GM21528 (cell line): Measurements from ENCODE around the gene FGD5.
"Not testable (repeated sequence)": the region's sequence is repeated elsewhere in the genome, so short reads cannot be mapped to it uniquely, and the experiment has no call there.

Experiments used
- ATAC-seq: cut with Tn5 transposase; IDR thresholded peaks from one replicate; pipeline ENCODE4 v1.9.1; 2021; ENCODE audit warnings: mild to moderate bottlenecking, moderate library complexity; ENCODE audit not compliant: unreplicated experiment, low FRiP score

FGD5 gene

DNA sequence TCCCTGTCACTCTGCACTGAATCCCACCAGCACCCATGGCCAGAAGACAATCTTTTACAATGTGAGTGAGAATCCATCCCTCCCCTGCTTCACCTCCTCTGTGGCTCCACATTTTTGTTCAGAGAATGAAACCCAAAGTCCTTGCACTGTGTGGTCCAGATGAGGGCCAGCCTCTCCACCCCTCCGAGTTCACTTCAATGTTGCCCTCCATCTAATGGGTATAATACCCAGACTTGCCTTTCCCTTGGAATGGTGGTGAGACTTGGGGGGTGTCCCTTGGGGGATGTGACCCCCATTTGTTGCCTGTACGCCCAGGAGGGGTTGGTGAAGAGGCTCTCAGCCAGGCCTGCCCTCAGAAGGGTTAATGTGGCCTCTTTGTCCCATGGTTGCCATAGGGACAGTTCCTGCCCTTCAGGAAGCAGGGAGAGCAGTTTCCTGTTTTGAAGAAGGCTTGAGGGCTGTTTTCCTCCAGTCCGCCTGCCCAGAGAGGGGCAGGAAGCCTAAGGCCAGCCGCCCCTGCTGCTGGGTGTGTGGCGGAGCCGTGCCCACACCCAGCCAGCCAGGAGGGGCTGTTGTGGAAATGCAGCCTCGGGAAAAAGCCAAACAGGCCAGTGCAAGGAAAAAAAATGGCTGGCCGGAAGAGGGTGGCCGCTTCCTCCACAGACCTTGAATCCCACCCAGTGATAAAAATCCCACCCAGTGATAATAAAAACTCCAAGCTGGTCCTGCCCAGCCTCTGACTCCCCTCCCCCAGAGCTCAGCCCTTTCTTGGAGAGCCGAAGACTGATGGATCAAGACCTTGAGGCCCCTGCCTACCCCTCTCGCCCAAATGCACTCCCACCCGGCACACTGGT is 14.6 kb upstream of the FGD5 start:
- ATAC-seq = no peak

DNA sequence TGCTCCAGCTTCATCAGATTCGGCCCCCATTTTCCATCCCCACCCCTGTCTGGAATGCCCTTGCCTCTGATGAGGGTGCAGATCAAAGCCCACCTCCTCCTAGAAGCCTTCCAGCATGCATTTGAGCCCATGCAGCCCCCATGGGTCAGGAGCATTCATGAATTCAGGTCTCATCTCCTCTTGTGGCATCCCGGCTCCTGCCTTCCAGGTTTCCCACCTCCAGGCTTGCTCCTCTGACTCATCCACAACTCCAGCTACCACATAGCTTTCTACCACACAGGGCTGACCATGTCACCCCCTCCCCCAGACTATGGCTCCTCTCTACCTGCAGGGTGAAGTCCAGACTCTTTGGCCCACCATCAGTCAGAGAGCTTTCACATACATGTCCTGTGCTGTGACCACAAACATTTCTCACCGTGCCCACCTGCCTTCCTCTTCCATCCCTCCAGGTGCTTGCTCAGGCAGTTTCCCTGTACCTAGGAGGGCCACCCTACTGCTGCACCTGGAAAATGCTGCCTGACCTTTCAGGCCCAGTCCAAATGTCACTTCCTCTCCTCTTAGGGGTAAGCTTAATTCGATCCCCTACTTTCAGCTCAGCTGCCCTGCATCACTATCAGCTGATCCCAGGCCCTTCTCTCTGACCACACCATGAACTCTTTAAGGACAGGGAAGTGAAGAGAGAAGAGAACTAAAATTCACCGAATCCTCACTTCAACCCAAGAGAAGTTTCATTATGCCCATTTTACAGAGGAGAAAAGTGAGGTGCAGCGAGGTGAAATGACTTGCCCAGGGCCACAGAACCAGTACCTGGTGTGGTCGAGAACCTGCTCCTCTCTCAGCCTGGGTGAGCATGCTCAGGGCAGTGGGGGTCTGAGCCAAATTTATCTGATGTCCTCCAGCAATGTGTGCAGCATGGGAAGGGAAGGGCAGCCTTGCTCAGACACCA is 13.7 kb upstream of the FGD5 start:
- ATAC-seq = no peak

DNA sequence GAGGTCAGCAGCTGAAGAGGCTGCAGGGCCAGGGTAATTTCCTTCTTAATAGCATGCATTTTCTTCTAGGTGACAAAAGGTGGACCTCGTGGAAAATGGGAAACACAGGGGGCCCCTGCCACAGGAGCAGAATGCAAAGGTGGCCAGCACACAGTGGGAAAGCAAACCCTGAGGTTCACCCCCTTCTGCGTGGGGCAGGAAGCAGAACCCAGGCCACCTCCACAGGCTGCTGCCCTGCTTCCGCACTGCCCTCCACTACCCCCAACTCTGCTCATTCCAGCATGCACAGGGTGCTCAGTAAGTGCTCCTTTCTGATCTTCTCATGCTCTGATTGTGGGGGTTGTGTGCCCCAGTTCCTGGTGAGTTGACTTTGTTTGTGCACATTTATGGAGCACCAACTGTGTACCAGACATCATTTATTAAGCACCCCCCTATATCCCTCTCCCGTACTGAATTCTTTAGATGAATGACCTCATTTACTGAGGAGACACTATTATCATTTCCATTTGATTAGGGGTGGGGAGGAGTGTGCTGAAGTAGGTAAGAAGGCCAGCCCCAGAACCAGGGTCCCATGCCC is 12.7 kb upstream of the FGD5 start:
- ATAC-seq = no peak

GRCh38 chr3:14806641-14807263 is 12.0 kb upstream of the FGD5 start:
- no peak for ATAC-seq

GRCh38 chr3:14808025-14808424 is 10.7 kb upstream of the FGD5 start:
- no peak for ATAC-seq

- ATAC-seq = no peak
Measured at GRCh38 chr3:14808502-14809266, 10.1 kb upstream of the FGD5 start.

DNA sequence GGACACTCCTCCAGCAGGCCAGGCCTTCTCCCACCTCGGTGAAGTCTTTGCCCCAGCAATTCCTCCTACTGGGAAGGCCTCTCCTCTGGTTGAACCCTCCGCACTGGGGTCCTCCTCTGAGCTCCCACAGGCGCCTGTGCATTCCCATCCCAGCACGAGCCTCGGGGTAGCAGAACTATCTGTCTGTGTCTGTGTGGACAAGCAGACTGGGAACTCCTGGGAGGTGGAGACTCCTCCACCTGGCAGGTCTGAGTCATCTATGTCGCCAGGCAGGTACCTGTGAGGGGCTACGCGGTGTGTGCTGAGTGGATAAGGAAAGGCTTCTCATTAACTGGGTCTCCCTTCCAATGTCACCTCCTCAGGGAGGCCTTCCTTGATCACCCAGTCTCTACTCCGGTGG is 9.2 kb upstream of the FGD5 start:
- ATAC-seq = not testable (repeated sequence)

DNA sequence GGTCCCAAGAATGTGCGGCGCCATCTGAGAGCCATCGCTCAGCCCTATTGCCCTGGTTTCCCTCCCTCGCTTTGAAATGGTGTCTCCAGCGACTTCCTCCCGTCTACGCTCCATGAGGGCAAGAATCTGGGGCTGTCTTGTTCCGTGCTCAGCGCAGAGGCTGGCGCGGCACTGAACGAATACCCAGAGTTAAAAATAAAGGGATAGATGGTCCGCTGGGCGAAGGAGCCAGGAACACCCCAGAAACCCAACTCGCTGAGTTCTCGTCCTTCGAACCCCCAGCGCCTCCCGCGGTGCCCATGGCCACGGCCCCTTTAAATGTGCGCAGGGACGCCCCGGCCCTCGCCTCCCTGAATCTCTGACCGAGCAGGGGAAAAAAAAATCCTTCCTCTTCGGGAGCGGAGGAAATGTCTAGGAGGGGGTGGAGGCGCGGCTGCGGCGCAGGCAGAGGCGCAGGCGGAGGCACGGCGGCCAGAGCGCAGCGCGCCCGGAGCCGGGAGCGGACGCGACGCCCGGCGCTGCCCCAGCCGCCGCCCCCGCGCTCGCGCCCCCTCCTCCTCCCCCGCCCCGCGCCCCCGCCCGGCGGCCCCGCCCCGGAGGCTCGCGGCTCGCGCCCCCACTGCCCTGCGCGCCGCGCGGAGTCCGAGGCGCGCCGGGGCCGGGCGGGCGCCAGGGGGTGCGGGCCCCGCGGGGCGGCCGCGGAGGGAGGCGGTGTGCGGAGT is 8.5 kb upstream of the FGD5 start:
- no peak for ATAC-seq

DNA sequence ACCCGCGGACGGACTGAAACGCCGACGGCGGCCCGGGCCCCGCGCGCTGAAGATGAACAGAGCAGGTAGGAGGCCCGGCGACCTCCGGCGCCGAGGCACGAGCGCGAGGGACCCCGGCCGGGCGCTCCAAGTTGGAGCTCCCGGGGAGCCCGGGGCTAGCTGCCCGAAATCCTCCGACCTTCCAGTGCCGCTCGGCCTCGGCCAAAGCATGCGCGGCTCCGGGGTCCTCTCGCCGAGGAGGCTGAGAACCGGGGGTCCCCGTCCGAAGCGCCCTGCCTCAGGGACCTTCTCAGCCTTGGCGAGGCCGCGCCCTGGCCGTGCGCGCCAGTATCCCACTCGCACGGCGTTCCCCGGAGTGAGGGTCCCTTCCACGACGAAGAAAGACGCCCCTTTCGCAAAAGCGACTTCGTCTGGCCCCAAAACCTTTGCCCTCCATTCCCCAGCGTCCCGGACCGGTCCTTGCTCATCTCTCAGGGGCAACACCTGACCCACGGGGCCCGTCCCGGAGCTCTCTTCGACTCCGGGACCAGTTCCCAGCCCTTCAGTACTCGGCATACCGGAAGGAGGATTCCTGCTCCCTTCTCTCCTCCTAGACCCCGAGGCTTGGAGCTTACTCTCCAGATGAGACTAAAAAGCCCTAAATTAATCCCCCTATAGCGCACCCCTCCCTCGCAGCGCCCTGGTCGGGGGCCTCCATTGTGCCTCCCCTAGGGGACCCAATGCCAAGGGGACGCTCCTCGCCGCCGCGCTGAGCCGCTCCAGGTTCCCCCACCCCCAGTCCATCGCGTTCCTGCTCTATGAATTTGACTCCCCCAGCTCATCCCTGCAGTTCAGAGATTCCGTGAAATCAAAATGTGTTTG is 7.7 kb upstream of the FGD5 start:
- ATAC-seq = no peak

GRCh38 chr3:14811684-14812083 is 7.1 kb upstream of the FGD5 start:
- no peak for ATAC-seq

- no peak for ATAC-seq
Measured at GRCh38 chr3:14812196-14812790, 6.5 kb upstream of the FGD5 start.

GRCh38 chr3:14814411-14814871 is 4.3 kb upstream of the FGD5 start:
- ATAC-seq = no peak

DNA sequence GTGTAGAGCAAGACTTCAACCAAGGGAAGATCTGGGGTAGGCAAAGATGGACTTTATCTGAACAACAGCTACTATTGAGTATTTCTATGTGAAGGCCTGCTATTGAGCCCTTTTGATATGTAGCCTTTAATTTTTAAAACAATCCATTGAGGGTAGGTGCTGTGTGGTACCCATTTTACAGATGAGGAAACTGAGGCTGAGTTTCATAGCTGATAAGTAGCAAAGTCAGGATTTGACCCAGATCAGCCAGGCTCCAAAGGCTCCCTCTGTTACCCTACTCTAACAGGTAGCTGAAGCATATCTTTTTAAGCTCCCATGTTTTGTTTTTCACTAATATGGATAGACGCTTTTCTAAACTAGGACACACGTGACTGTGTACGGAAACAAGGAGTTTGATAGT is 2.4 kb upstream of the FGD5 start:
- ATAC-seq = no peak

DNA sequence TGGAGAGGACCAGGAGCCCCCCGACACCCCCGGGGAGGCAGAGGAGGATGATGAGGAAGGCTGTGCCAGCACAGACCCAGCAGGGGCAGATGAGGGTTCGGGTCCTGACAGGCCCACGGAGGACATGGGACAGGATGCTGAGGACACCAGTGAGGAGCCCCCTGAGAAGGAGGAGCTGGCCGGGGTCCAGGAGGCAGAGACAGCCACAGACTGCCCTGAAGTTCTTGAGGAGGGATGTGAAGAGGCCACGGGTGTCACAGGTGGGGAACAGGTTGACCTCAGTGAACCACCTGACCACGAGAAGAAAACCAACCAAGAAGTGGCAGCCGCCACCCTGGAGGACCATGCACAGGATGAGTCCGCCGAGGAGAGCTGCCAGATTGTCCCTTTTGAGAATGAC is 909 bp downstream of the FGD5 start:
- ATAC-seq = no peak

- ATAC-seq = no peak
Measured at GRCh38 chr3:14820156-14820555, 1.4 kb downstream of the FGD5 start.

DNA sequence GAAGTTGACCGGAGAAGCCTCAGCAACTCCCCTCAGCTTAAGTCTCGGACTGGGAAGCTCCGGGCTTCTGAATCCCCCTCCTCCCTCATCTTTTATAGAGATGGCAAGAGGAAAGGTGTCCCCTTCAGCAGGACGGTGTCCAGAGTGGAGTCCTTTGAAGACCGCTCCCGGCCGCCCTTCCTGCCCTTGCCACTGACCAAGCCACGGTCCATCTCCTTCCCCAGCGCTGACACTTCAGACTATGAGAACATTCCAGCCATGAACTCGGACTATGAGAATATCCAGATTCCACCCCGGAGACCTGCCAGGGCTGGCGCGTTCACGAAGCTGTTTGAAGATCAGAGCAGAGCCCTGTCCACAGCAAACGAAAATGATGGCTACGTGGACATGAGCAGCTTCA is 2.4 kb downstream of the FGD5 start:
- ATAC-seq = no peak

DNA sequence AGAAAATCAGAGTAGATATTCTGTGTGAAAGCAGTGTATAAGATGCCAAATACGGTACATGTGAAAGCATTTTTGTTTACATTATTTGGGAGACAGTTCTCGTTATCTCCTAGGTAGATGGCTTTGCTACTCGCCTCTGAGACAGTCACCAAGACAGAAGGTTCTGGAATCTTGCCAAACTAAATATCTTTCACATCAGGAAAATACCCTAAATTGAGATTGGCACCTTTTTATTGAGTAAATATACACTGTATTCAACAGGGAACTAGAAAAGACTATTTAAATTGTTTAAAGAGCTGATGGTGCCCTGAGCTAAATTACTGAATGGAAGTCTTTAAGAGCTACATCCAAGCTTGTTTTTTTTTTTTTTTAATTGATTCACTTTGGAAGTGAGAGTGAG is 3.4 kb downstream of the FGD5 start:
- ATAC-seq = no peak
